SK-N-SH (cell line): ENCODE measurements around the gene CCAR1. TPM values are rescaled to one million over a fixed set of nuclear protein-coding genes. Genes with fewer than 3 reads are reported as not detected.

Experiments
- CTCF ChIA-PET: fragments of 300-600, 350-600 bp; formaldehyde crosslinking; extraction: SDS; loops from one replicate; lab custom pipeline; 2021; lab: Yijun Ruan, JAX
- POLR2A ChIA-PET: fragments of 350-600 bp; sonication (Branson Sonifier 250); formaldehyde crosslinking; extraction: SDS; loops from one replicate; lab custom pipeline; 2020; ENCODE audit warnings: antibody characterized with exemption, inconsistent platforms; lab: Yijun Ruan, JAX
- DNase-seq: peaks from one replicate; pipeline ENCODE4 v3.0.0; 2012
- H2AFZ ChIP-seq: fragments of 200-600 bp; sonication (generic); 2 replicates; pipeline ENCODE4 v1.8.1; 2016; ENCODE audit warnings: antibody characterized with exemption, mild to moderate bottlenecking, low read depth
- H3F3A ChIP-seq: fragments of 200-600 bp; sonication (generic); replicated peaks from 2 replicates; pipeline ENCODE3; 2016; ENCODE audit warnings: antibody characterized with exemption, mild to moderate bottlenecking; ENCODE audit not compliant: insufficient read depth
- H3K27ac ChIP-seq, 2 experiments: fragments of 200-500 bp in 1 of 2; fragments of 200-600 bp in 1 of 2; sonication (Bioruptor generic) in 1 of 2; sonication (generic), shearing (Covaris generic) in 1 of 2; 2 replicates each; pipeline versions ENCODE4 v1.5.1 to v1.6.1; 2014 to 2016; ENCODE audit warnings: low read depth in 2 of 2, inconsistent platforms in 1 of 2, low read length in 1 of 2, mild to moderate bottlenecking in 1 of 2, mixed read lengths in 1 of 2
- H3K27me3 ChIP-seq: fragments of 200-600 bp; sonication (generic), shearing (Covaris generic); 2 replicates; pipeline ENCODE4 v1.6.1; 2016; ENCODE audit warnings: mixed run types; ENCODE audit not compliant: insufficient read depth
- H3K36me3 ChIP-seq, 2 experiments: fragments of 200-500 bp in 1 of 2; fragments of 200-600 bp in 1 of 2; sonication (Bioruptor generic) in 1 of 2; sonication (generic) in 1 of 2; replicated peaks in 1 of 2; 2 replicates each; pipeline versions ENCODE3 to v1.5.1; 2014 to 2016; ENCODE audit warnings: low read length in 1 of 2, mild to moderate bottlenecking in 1 of 2; ENCODE audit not compliant: insufficient read depth in 2 of 2, control insufficient read depth in 1 of 2
- H3K4me1 ChIP-seq, 2 experiments: fragments of 200-500 bp in 1 of 2; fragments of 200-600 bp in 1 of 2; sonication (Bioruptor generic) in 1 of 2; sonication (generic), shearing (Covaris generic) in 1 of 2; 2 replicates each; pipeline versions ENCODE4 v1.5.1 to v1.6.1; 2014 to 2016; ENCODE audit warnings: low read depth in 1 of 2, low read length in 1 of 2, mixed run types in 1 of 2; ENCODE audit not compliant: insufficient read depth in 2 of 2, control insufficient read depth in 1 of 2
- H3K4me2 ChIP-seq: fragments of 200-600 bp; sonication (generic), shearing (Covaris generic); 2 replicates; pipeline ENCODE4 v1.6.1; 2017; ENCODE audit warnings: mixed run types
- H3K4me3 ChIP-seq, 2 experiments: fragments of 200-500 bp in 1 of 2; fragments of 200-600 bp in 1 of 2; sonication (Bioruptor generic) in 1 of 2; sonication (generic), shearing (Covaris generic) in 1 of 2; 2 replicates each; pipeline versions ENCODE4 v1.5.1 to v1.8.1; 2014 to 2016; ENCODE audit warnings: low read depth in 2 of 2, inconsistent platforms in 1 of 2, low read length in 1 of 2, mild to moderate bottlenecking in 1 of 2, mixed read lengths in 1 of 2, moderate library complexity in 1 of 2
- H3K79me2 ChIP-seq: fragments of 200-600 bp; sonication (generic); 2 replicates; pipeline ENCODE4 v1.8.1; 2017; ENCODE audit warnings: mild to moderate bottlenecking; ENCODE audit not compliant: insufficient read depth
- H3K9ac ChIP-seq: fragments of 200-600 bp; sonication (generic); 2 replicates; pipeline ENCODE4 v1.6.1; 2017; ENCODE audit warnings: mixed run types
- H3K9me2 ChIP-seq: fragments of 200-600 bp; sonication (generic); 2 replicates; pipeline ENCODE4 v1.6.1; 2017; ENCODE audit warnings: mixed run types
- H3K9me3 ChIP-seq: fragments of 200-600 bp; sonication (generic); 2 replicates; pipeline ENCODE4 v1.6.1; 2017; ENCODE audit warnings: mixed run types, mild to moderate bottlenecking, moderate library complexity
- H4K20me1 ChIP-seq: fragments of 200-600 bp; sonication (generic); 2 replicates; pipeline ENCODE4 v1.6.1; 2017; ENCODE audit warnings: mild to moderate bottlenecking, mixed run types; ENCODE audit not compliant: insufficient read depth
- ELF1 ChIP-seq: IDR thresholded peaks from 2 replicates; pipeline ENCODE4 v1.4.0; 2012
- EZH2phosphoT487 ChIP-seq: fragments of 200-600 bp; sonication (generic); IDR thresholded peaks from 2 replicates; pipeline ENCODE4 v1.6.1; 2017; ENCODE audit warnings: low read depth, mixed run types, mild to moderate bottlenecking, antibody characterized with exemption, moderate library complexity, borderline replicate concordance
- FOSL2 ChIP-seq: IDR thresholded peaks from 2 replicates; pipeline ENCODE4 v1.4.0; 2012; ENCODE audit warnings: low read depth, mild to moderate bottlenecking, moderate library complexity, borderline replicate concordance
- FOXM1 ChIP-seq: IDR thresholded peaks from 2 replicates; pipeline ENCODE4 v1.4.0; 2012; ENCODE audit warnings: low read depth, mild to moderate bottlenecking
- GATA2 ChIP-seq: sonication (generic); formaldehyde crosslinking; IDR thresholded peaks from 2 replicates; pipeline ENCODE4 v1.5.0; 2020; ENCODE audit warnings: mild to moderate bottlenecking, missing genetic modification reagents
- MXI1 ChIP-seq: IDR thresholded peaks from 2 replicates; pipeline ENCODE4 v1.6.1; 2012; ENCODE audit warnings: mild to moderate bottlenecking, low read depth, low read length, improper control_type of control experiment
- NRF1 ChIP-seq: IDR thresholded peaks from 2 replicates; pipeline ENCODE4 v1.6.1; 2012; ENCODE audit warnings: low read depth, mild to moderate bottlenecking, low read length
- POLR2AphosphoS5 ChIP-seq: IDR thresholded peaks from 2 replicates; pipeline ENCODE4 v1.6.1; 2012; ENCODE audit warnings: low read depth, low read length
- RFX5 ChIP-seq: IDR thresholded peaks from 2 replicates; pipeline ENCODE4 v1.6.1; 2012; ENCODE audit warnings: mild to moderate bottlenecking, improper control_type of control experiment, low read length
- SIN3A ChIP-seq: IDR thresholded peaks from 2 replicates; pipeline ENCODE4 v1.6.1; 2012; ENCODE audit warnings: low read depth, mild to moderate bottlenecking, low read length, moderate library complexity, borderline replicate concordance
- SMC3 ChIP-seq: IDR thresholded peaks from 2 replicates; pipeline ENCODE4 v1.6.1; 2012; ENCODE audit warnings: low read depth, low read length, improper control_type of control experiment
- TAF1 ChIP-seq: IDR thresholded peaks from 2 replicates; pipeline ENCODE4 v1.6.1; 2012; ENCODE audit warnings: low read depth, mild to moderate bottlenecking, low read length, moderate library complexity, borderline replicate concordance
- TCF12 ChIP-seq: IDR thresholded peaks from 2 replicates; pipeline ENCODE4 v1.4.0; 2012
- TEAD4 ChIP-seq: IDR thresholded peaks from 2 replicates; pipeline ENCODE4 v1.4.0; 2012; ENCODE audit warnings: mild to moderate bottlenecking, borderline replicate concordance; ENCODE audit not compliant: insufficient read depth
- WGBS: methylation state at CpG from one replicate; pipeline ENCODE4 v1.1.6; 2017; ENCODE audit warnings: low lambda C conversion rate; 5-methylcytosine and 5-hydroxymethylcytosine counted together
- polyA plus RNA-seq, 3 experiments: library from polyadenylated mRNA; depleted of rRNA; stranded (reverse); fragments of >200 nt; gene quantifications; 2 replicates each; pipeline ENCODE4 v1.2.3, GENCODE V29; 2012
- TF ChIP-seq, protein P1 (sequence below): IDR thresholded peaks from 2 replicates; pipeline ENCODE4 v1.4.0; 2012; ENCODE audit warnings: low read depth, borderline replicate concordance
- TF ChIP-seq, protein P2 (sequence below): IDR thresholded peaks from 2 replicates; pipeline ENCODE4 v1.4.0; 2012; ENCODE audit warnings: low read depth
- TF ChIP-seq, protein P3 (sequence below): IDR thresholded peaks from 2 replicates; pipeline ENCODE4; 2012

Gene CCAR1
- polyA plus RNA-seq, 1 of the 3 experiments (the other 2 are of a cell fraction) = 25.7 TPM

DNA sequence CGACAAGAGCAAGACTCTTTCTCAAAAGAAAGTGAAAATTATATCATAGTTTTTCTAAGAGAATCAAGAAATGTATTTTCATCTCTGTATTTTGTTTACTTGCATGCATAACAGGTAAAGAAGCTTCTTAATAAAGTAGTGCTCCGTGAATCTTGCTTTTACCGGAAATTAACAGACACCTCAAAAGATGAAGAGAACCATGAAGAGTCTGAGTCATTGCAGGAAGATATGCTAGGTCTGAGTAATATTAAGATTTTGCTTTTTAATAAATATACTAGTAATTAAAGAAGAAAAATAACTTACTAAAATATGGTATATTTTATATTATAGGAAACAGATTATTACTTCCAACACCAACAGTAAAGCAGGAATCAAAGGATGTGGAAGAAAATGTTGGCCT, 66.8 kb downstream of the CCAR1 start:
- H3K9me3 ChIP-seq = no peaks in the 10 kb centered on the region
- no peaks in the 10 kb centered on the region for H4K20me1 ChIP-seq
- H3K36me3 ChIP-seq = peaks cover 38 to 83% of the 10 kb centered on the region in 2 experiments
- ChIA-PET POLR2A (no interaction called here), CTCF (interaction anchor here (1.6 kb wide), 1 partner anchor 110 kb away, joined by 7 read pairs; no protein-coding TSS in a partner anchor)
- no peak for DNase-seq
- no peaks in the 10 kb centered on the region for H3K79me2 ChIP-seq
- H3K4me2 ChIP-seq = no peak overlapping the region
- no peak overlapping the region for H2AFZ ChIP-seq
- H3K4me1 ChIP-seq = no peaks in the 10 kb centered on the region
- H3F3A ChIP-seq = peaks cover 14% of the 10 kb centered on the region
- TF ChIP-seq GATA2 (CRISPR knock-in tag) = no peak
- no peak for TF ChIP-seq TAF1
- TF ChIP-seq FOXM1 = no peak
- no peak for TF ChIP-seq TEAD4
- TF ChIP-seq FOSL2 = no peak
- TF ChIP-seq TCF12 = no peak
- TF ChIP-seq NRF1 = no peak
- no peak for TF ChIP-seq ELF1
- no peak for TF ChIP-seq SMC3
- TF ChIP-seq, protein P1, sequence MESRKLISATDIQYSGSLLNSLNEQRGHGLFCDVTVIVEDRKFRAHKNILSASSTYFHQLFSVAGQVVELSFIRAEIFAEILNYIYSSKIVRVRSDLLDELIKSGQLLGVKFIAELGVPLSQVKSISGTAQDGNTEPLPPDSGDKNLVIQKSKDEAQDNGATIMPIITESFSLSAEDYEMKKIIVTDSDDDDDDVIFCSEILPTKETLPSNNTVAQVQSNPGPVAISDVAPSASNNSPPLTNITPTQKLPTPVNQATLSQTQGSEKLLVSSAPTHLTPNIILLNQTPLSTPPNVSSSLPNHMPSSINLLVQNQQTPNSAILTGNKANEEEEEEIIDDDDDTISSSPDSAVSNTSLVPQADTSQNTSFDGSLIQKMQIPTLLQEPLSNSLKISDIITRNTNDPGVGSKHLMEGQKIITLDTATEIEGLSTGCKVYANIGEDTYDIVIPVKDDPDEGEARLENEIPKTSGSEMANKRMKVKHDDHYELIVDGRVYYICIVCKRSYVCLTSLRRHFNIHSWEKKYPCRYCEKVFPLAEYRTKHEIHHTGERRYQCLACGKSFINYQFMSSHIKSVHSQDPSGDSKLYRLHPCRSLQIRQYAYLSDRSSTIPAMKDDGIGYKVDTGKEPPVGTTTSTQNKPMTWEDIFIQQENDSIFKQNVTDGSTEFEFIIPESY = no peak
- TF ChIP-seq, all 33 proteins: peak for 0
- Histone ChIP-seq H3K9me2 (no peaks in the 10 kb centered on the region), H3K4me3 (no peak overlapping the region), H3K9ac (no peak overlapping the region), H3K27ac (no peak overlapping the region), H3K27me3 (no peaks in the 10 kb centered on the region)
- WGBS = 94% methylated on average over 3 of the region's 3 CpGs

DNA sequence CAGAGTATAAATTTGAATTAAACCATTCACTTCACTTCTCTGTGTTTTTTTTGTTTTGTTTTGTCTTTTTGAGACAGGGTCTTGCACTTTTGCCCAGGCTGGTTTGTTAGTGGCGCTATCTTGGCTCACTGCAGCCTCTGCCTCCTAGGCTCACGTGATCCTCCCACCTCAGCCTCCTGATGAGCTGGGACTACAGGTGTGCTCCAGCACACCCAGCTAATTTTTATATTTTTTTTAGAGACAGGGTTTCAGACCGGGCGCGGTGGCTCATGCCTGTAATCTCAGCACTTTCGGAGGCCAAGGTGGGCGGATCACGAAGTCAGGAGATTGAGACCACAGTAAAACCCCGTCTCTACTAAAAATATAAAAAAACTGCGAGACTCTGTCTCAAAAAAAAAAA, 69.4 kb downstream of the CCAR1 start:
- TF ChIP-seq SMC3 = no peak
- TF ChIP-seq TAF1 = no peak
- TF ChIP-seq TEAD4 = no peak
- TF ChIP-seq, protein P2, sequence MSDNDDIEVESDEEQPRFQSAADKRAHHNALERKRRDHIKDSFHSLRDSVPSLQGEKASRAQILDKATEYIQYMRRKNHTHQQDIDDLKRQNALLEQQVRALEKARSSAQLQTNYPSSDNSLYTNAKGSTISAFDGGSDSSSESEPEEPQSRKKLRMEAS = no peak
- TF ChIP-seq NRF1 = no peak
- TF ChIP-seq FOXM1 = no peak
- no peak for TF ChIP-seq MXI1
- no peak for TF ChIP-seq RFX5
- no peak for TF ChIP-seq SIN3A
- TF ChIP-seq EZH2phosphoT487 = no peak
- no peak for TF ChIP-seq POLR2AphosphoS5
- TF ChIP-seq, protein P3, sequence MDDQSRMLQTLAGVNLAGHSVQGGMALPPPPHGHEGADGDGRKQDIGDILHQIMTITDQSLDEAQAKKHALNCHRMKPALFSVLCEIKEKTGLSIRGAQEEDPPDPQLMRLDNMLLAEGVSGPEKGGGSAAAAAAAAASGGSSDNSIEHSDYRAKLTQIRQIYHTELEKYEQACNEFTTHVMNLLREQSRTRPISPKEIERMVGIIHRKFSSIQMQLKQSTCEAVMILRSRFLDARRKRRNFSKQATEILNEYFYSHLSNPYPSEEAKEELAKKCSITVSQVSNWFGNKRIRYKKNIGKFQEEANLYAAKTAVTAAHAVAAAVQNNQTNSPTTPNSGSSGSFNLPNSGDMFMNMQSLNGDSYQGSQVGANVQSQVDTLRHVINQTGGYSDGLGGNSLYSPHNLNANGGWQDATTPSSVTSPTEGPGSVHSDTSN = no peak
- TF ChIP-seq ELF1 = no peak
- Histone ChIP-seq H3K4me3 (no peak overlapping the region), H3K27me3 (no peaks in the 10 kb centered on the region), H3K9me2 (no peaks in the 10 kb centered on the region), H3K9ac (no peak overlapping the region), H4K20me1 (no peaks in the 10 kb centered on the region), H3K4me1 (no peaks in the 10 kb centered on the region), H3F3A (peaks cover 26% of the 10 kb centered on the region), H3K27ac (no peak overlapping the region), H3K4me2 (no peak overlapping the region), H3K36me3 (peaks cover 40 to 85% of the 10 kb centered on the region in 2 experiments), H3K79me2 (no peaks in the 10 kb centered on the region; the same call in 1 of the 2 replicates), H2AFZ (no peak overlapping the region), H3K9me3 (no peaks in the 10 kb centered on the region)
- 97% methylated on average over 10 of the region's 10 CpGs for WGBS
- ChIA-PET POLR2A (no interaction called here), CTCF (interaction anchor here (1.8 kb wide), 1 partner anchor 106 kb away, joined by 5 read pairs; no protein-coding TSS in a partner anchor)
- DNase-seq = no peak
